Measurements from ENCODE around the gene CDKAL1. TPM values are rescaled to one million over a fixed set of nuclear protein-coding genes. Genes with fewer than 3 reads are reported as not detected.

CDKAL1 gene
- total RNA-seq, 1 experiment from 2014 or later = 20.6 TPM

DNA sequence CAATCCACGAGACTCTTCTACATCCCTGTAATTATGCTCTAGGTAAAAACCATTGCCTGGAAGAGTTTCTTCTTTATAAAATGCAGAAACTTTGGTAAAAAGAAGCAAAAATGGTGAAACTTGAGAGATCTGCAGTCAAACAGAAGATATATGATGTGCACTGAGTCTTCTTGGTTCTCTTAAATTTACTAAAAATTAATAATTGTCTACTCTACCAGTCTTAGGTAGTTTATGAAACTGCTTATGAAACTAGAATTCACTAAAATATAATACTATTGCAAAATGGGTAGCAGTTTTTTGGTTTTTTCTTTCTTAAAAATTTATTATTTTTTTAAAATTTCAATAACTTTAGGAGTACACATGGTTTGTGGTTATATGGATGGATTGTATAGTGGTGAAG, 540.2 kb downstream of the CDKAL1 start:
- TF ChIP-seq TP53 (CRISPR knock-in tag; IDR thresholded peaks at IDR 0.05) (no peak), RORB (CRISPR knock-in tag; IDR thresholded peaks at IDR 0.05) (no peak)
- TF ChIP-seq, protein P1, sequence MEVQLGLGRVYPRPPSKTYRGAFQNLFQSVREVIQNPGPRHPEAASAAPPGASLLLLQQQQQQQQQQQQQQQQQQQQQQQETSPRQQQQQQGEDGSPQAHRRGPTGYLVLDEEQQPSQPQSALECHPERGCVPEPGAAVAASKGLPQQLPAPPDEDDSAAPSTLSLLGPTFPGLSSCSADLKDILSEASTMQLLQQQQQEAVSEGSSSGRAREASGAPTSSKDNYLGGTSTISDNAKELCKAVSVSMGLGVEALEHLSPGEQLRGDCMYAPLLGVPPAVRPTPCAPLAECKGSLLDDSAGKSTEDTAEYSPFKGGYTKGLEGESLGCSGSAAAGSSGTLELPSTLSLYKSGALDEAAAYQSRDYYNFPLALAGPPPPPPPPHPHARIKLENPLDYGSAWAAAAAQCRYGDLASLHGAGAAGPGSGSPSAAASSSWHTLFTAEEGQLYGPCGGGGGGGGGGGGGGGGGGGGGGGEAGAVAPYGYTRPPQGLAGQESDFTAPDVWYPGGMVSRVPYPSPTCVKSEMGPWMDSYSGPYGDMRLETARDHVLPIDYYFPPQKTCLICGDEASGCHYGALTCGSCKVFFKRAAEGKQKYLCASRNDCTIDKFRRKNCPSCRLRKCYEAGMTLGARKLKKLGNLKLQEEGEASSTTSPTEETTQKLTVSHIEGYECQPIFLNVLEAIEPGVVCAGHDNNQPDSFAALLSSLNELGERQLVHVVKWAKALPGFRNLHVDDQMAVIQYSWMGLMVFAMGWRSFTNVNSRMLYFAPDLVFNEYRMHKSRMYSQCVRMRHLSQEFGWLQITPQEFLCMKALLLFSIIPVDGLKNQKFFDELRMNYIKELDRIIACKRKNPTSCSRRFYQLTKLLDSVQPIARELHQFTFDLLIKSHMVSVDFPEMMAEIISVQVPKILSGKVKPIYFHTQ (CRISPR knock-in tag; IDR thresholded peaks at IDR 0.05) = no peak
- TF ChIP-seq, protein P2, sequence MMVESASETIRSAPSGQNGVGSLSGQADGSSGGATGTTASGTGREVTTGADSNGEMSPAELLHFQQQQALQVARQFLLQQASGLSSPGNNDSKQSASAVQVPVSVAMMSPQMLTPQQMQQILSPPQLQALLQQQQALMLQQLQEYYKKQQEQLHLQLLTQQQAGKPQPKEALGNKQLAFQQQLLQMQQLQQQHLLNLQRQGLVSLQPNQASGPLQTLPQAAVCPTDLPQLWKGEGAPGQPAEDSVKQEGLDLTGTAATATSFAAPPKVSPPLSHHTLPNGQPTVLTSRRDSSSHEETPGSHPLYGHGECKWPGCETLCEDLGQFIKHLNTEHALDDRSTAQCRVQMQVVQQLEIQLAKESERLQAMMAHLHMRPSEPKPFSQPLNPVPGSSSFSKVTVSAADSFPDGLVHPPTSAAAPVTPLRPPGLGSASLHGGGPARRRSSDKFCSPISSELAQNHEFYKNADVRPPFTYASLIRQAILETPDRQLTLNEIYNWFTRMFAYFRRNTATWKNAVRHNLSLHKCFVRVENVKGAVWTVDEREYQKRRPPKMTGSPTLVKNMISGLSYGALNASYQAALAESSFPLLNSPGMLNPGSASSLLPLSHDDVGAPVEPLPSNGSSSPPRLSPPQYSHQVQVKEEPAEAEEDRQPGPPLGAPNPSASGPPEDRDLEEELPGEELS (CRISPR knock-in tag; IDR thresholded peaks at IDR 0.05) = no peak
- DNase-seq (ENCODE audit: low spot score) = no peak
- Mint-ChIP-seq H3K9me3 (peaks cover 28% of the 10 kb centered on the region), H3K4me1 (peaks cover 27% of the 10 kb centered on the region), H3K27me3 (ENCODE audit: low read depth) (no peaks in the 10 kb centered on the region), H3K27ac (no peak overlapping the region), H3K36me3 (peaks cover 19% of the 10 kb centered on the region), H3K4me3 (no peak overlapping the region)
- ChIA-PET POLR2A (no interaction called here), CTCF (no interaction called here)
- no peak for ATAC-seq

DNA sequence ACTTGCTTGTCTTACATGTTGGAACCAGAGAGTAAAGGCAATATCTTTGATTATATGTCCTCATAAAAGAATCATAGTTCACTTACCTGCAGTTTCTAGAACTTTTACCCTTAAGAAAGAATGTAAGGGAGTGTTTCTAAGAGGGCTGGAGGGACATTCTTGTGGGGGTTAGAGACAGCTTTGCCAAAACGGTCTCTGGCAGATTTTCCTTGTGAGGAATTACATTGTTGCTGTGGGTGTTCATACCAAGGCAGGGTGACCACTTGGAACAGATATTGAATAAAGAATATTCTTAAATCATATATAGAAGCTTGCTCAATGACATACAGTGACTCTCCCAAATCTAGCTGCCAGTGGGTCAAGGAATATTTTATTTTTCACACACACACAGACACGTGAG, 541.7 kb downstream of the CDKAL1 start:
- no peak overlapping the region for H3K4me3 Mint-ChIP-seq
- peaks cover 23% of the 10 kb centered on the region for H3K9me3 Mint-ChIP-seq
- ATAC-seq = no peak
- CTCF ChIA-PET = no interaction called here
- H3K27me3 Mint-ChIP-seq (ENCODE audit: low read depth) = no peaks in the 10 kb centered on the region
- no peak for DNase-seq (ENCODE audit: low spot score)
- no peak overlapping the region for H3K27ac Mint-ChIP-seq
- peaks cover 17% of the 10 kb centered on the region for H3K36me3 Mint-ChIP-seq
- POLR2A ChIA-PET = no interaction called here
- TF ChIP-seq NR1H2 (CRISPR knock-in tag; IDR thresholded peaks at IDR 0.05) (no peak), NR2C2 (CRISPR knock-in tag; IDR thresholded peaks at IDR 0.05) (no peak), CBFB (CRISPR knock-in tag; IDR thresholded peaks at IDR 0.05; ENCODE audit: low read depth) (no peak), SOX15 (CRISPR knock-in tag; IDR thresholded peaks at IDR 0.05) (no peak), SP1 (CRISPR knock-in tag; conservative IDR thresholded peaks at IDR 0.05) (no peak), TP53 (CRISPR knock-in tag; IDR thresholded peaks at IDR 0.05) (no peak), FOXP1 (CRISPR knock-in tag; IDR thresholded peaks at IDR 0.05; ENCODE audit: borderline replicate concordance) (no peak), JAZF1 (CRISPR knock-in tag; IDR thresholded peaks at IDR 0.05) (no peak), ZNF416 (CRISPR knock-in tag; IDR thresholded peaks at IDR 0.05) (no peak), SMAD4 (CRISPR knock-in tag; IDR thresholded peaks at IDR 0.05) (no peak), NR3C1 (CRISPR knock-in tag; conservative IDR thresholded peaks at IDR 0.05; ENCODE audit: low read depth) (no peak), FOXJ3 (CRISPR knock-in tag; IDR thresholded peaks at IDR 0.05; ENCODE audit: borderline replicate concordance) (no peak)
- TF ChIP-seq, protein P1 (CRISPR knock-in tag; IDR thresholded peaks at IDR 0.05) = no peak
- TF ChIP-seq, protein P3, sequence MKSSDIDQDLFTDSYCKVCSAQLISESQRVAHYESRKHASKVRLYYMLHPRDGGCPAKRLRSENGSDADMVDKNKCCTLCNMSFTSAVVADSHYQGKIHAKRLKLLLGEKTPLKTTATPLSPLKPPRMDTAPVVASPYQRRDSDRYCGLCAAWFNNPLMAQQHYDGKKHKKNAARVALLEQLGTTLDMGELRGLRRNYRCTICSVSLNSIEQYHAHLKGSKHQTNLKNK (CRISPR knock-in tag; IDR thresholded peaks at IDR 0.05) = no peak
- TF ChIP-seq, protein P4, sequence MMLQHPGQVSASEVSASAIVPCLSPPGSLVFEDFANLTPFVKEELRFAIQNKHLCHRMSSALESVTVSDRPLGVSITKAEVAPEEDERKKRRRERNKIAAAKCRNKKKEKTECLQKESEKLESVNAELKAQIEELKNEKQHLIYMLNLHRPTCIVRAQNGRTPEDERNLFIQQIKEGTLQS (CRISPR knock-in tag; conservative IDR thresholded peaks at IDR 0.05) = no peak
- TF ChIP-seq, protein P5, sequence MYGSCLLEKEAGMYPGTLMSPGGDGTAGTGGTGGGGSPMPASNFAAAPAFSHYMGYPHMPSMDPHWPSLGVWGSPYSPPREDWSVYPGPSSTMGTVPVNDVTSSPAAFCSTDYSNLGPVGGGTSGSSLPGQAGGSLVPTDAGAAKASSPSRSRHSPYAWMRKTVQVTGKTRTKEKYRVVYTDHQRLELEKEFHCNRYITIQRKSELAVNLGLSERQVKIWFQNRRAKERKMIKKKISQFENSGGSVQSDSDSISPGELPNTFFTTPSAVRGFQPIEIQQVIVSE (CRISPR knock-in tag; IDR thresholded peaks at IDR 0.05; ENCODE audit: borderline replicate concordance) = no peak
- peaks cover 23% of the 10 kb centered on the region for H3K4me1 Mint-ChIP-seq
